GM23248 (cell line): Measurements from ENCODE around the gene DERA. TPM values are rescaled to one million over a fixed set of nuclear protein-coding genes. Genes with fewer than 3 reads are reported as not detected.

Experiments
- DNase-seq: peaks from one replicate; pipeline ENCODE4 v3.0.0-alpha.2; 2015
- H2AFZ ChIP-seq: fragments of 200-600 bp; sonication (generic); 2 replicates; pipeline ENCODE4 v1.6.1; 2016; ENCODE audit warnings: antibody characterized with exemption
- H3F3A ChIP-seq: fragments of 200-600 bp; sonication (generic); 2 replicates; pipeline ENCODE4 v1.6.1; 2016; ENCODE audit warnings: mild to moderate bottlenecking, antibody characterized with exemption, mixed run types; ENCODE audit not compliant: insufficient read depth
- H3K27ac ChIP-seq: fragments of 200-600 bp; sonication (generic); 2 replicates; pipeline ENCODE4 v1.5.1; 2016; ENCODE audit warnings: mild to moderate bottlenecking
- H3K27me3 ChIP-seq: fragments of 200-600 bp; sonication (generic); replicated peaks from 2 replicates; pipeline ENCODE4 v1.6.1; 2016; ENCODE audit warnings: mild to moderate bottlenecking; ENCODE audit not compliant: insufficient read depth
- H3K36me3 ChIP-seq: fragments of 200-600 bp; sonication (generic); 2 replicates; pipeline ENCODE4 v1.6.1; 2016; ENCODE audit warnings: low read depth, mild to moderate bottlenecking
- H3K4me1 ChIP-seq: fragments of 200-600 bp; sonication (generic); 2 replicates; pipeline ENCODE4 v1.6.1; 2016; ENCODE audit warnings: mild to moderate bottlenecking; ENCODE audit not compliant: insufficient read depth
- H3K4me2 ChIP-seq: fragments of 200-600 bp; sonication (generic); one replicate; pipeline ENCODE4 v1.6.1; 2016; ENCODE audit warnings: mild to moderate bottlenecking; ENCODE audit not compliant: unreplicated experiment
- H3K4me3 ChIP-seq: fragments of 200-600 bp; sonication (generic); 2 replicates; pipeline ENCODE4 v1.5.1; 2016; ENCODE audit warnings: mild to moderate bottlenecking
- H3K79me2 ChIP-seq: fragments of 200-600 bp; sonication (generic); 2 replicates; pipeline ENCODE4 v1.6.1; 2016; ENCODE audit warnings: mild to moderate bottlenecking; ENCODE audit not compliant: insufficient read depth
- H3K9ac ChIP-seq: fragments of 200-600 bp; sonication (generic); 2 replicates; pipeline ENCODE4 v1.6.1; 2016; ENCODE audit warnings: mild to moderate bottlenecking
- H3K9me2 ChIP-seq: fragments of 200-600 bp; sonication (generic); 2 replicates; pipeline ENCODE4 v1.6.1; 2016; ENCODE audit warnings: mixed run types, mild to moderate bottlenecking, moderate library complexity; ENCODE audit not compliant: insufficient read depth
- H3K9me3 ChIP-seq: fragments of 200-600 bp; sonication (generic); one replicate; pipeline ENCODE4 v1.6.1; 2017; ENCODE audit warnings: low read depth
- H4K20me1 ChIP-seq: fragments of 200-600 bp; sonication (generic); 2 replicates; pipeline ENCODE4 v1.6.0; 2016; ENCODE audit not compliant: insufficient read depth
- EZH2 ChIP-seq: fragments of 200-600 bp; sonication (generic); IDR thresholded peaks from 2 replicates; pipeline ENCODE4 v1.6.1; 2018; ENCODE audit warnings: antibody characterized with exemption, mild to moderate bottlenecking; ENCODE audit not compliant: insufficient read depth, poor library complexity, severe bottlenecking
- EZH2phosphoT487 ChIP-seq: fragments of 200-600 bp; sonication (generic); IDR thresholded peaks from 2 replicates; pipeline ENCODE4 v1.6.1; 2018; ENCODE audit warnings: antibody characterized with exemption, moderate library complexity, mild to moderate bottlenecking, low read depth; ENCODE audit not compliant: insufficient read depth
- whole genome bisulfite sequencing, 2 experiments: methylation state at CpG; one replicate each; pipeline ENCODE4 v1.1.6; 2015 to 2017; ENCODE audit warnings: low lambda C conversion rate in 2 of 2, low coverage in 1 of 2; ENCODE audit errors: missing lambda C conversion rate in 2 of 2; 5-methylcytosine and 5-hydroxymethylcytosine counted together
- in situ Hi-C: fragments of 300-500 bp; cut with MboI; formaldehyde crosslinking; loops from 2 replicates; pipeline ENCODE4 v1.15.0; 2020
- polyA plus RNA-seq: library from polyadenylated mRNA; unstranded; fragments of >200 nt; fragmentation: Nextera tagmentation; extraction: Ambion mirVana; gene quantifications from 2 replicates; pipeline ENCODE4 v1.2.1, GENCODE V29; 2016
- total RNA-seq: library from RNA; depleted of rRNA; stranded (reverse); fragments of >200 nt; shearing (Covaris generic); gene quantifications from 2 replicates; pipeline ENCODE4 v1.2.3, GENCODE V29; 2014

The DERA gene
- total and polyA plus RNA-seq, 2 experiments from 2014 or later, result 47.3 to 70.5 TPM

GRCh38 chr12:15886372-15887042 is 24.6 kb upstream of the DERA start:
- Histone ChIP-seq H3K36me3 (peaks cover 33% of the 10 kb centered on the region), H4K20me1 (0 out of 2 replicates have a peak, but pooled peaks cover 6% of the 10 kb centered on the region), H3K27ac (no peak overlapping the region), H2AFZ (no peak overlapping the region), H3K27me3 (no peaks in the 10 kb centered on the region), H3K4me3 (0 out of 2 replicates have a peak overlapping the region, but pooled peaks have one; percentile 0), H3K4me2 (peak overlapping the region; percentile 3), H3K4me1 (peaks cover 32% of the 10 kb centered on the region), H3K9me2 (no peaks in the 10 kb centered on the region), H3K9ac (no peak overlapping the region), H3K79me2 (peaks cover 93% of the 10 kb centered on the region), H3F3A (peaks cover 28% of the 10 kb centered on the region), H3K9me3 (no peaks in the 10 kb centered on the region)
- no peak for TF ChIP-seq EZH2phosphoT487
- no peak for TF ChIP-seq EZH2
- in situ Hi-C loops, result no loop called here
- no peak for DNase-seq
- 81 to 82% methylated on average over 7 of the region's 7 CpGs for WGBS, 2 experiments

- DNase-seq, result no peak
- peaks cover 38% of the 10 kb centered on the region for H3K36me3 ChIP-seq
- in situ Hi-C loops, result no loop called here
- H3K27ac ChIP-seq, result no peak overlapping the region
- H3K9ac ChIP-seq, result no peak overlapping the region
- no peak for TF ChIP-seq EZH2phosphoT487
- TF ChIP-seq EZH2, result no peak
- H3F3A ChIP-seq, result peaks cover 28% of the 10 kb centered on the region
- peaks cover 100% of the 10 kb centered on the region for H3K79me2 ChIP-seq
- no peaks in the 10 kb centered on the region for H3K27me3 ChIP-seq
- H3K9me3 ChIP-seq, result no peaks in the 10 kb centered on the region
- H3K4me2 ChIP-seq, result peak overlapping the region; percentile 4
- 93 to 96% methylated on average over 5 of the region's 5 CpGs for WGBS, 2 experiments
- 0 out of 2 replicates have a peak overlapping the region, but pooled peaks have one; percentile 0 for H3K4me3 ChIP-seq
- H2AFZ ChIP-seq, result no peak overlapping the region
- H4K20me1 ChIP-seq, result 0 out of 2 replicates have a peak, but pooled peaks cover 6% of the 10 kb centered on the region
- H3K9me2 ChIP-seq, result no peaks in the 10 kb centered on the region
- peaks cover 32% of the 10 kb centered on the region for H3K4me1 ChIP-seq
Observed at GRCh38 chr12:15887043-15887817, 23.9 kb upstream of the DERA start.

- no peak for TF ChIP-seq EZH2phosphoT487
- no peak for TF ChIP-seq EZH2
- no peak overlapping the region for H3K9ac ChIP-seq
- no peaks in the 10 kb centered on the region for H3K27me3 ChIP-seq
- H4K20me1 ChIP-seq, result no peaks in the 10 kb centered on the region
- no peak overlapping the region for H2AFZ ChIP-seq
- peaks cover 69% of the 10 kb centered on the region for H3K36me3 ChIP-seq
- no peak overlapping the region for H3K27ac ChIP-seq
- peaks cover 95% of the 10 kb centered on the region for H3K79me2 ChIP-seq
- DNase-seq, result no peak
- peaks cover 22% of the 10 kb centered on the region for H3K4me1 ChIP-seq
- H3K4me3 ChIP-seq, result no peak overlapping the region
- WGBS, 2 experiments, result 90% methylated on average over 5 of the region's 5 CpGs
- in situ Hi-C loops, result no loop called here
- no peak overlapping the region for H3K4me2 ChIP-seq
- peaks cover 43% of the 10 kb centered on the region for H3F3A ChIP-seq
- H3K9me3 ChIP-seq, result no peaks in the 10 kb centered on the region
- no peaks in the 10 kb centered on the region for H3K9me2 ChIP-seq
Observed at GRCh38 chr12:15892645-15893259, 18.4 kb upstream of the DERA start.

- Histone ChIP-seq H3K4me2 (no peak overlapping the region), H3K9me3 (no peaks in the 10 kb centered on the region), H3K36me3 (peaks cover 67% of the 10 kb centered on the region), H3K9ac (no peak overlapping the region), H3K4me3 (no peak overlapping the region), H3F3A (peaks cover 46% of the 10 kb centered on the region), H4K20me1 (no peaks in the 10 kb centered on the region), H3K4me1 (peaks cover 20% of the 10 kb centered on the region), H3K79me2 (peaks cover 95% of the 10 kb centered on the region), H3K9me2 (no peaks in the 10 kb centered on the region), H3K27ac (no peak overlapping the region), H2AFZ (no peak overlapping the region), H3K27me3 (no peaks in the 10 kb centered on the region)
- no peak for DNase-seq
- WGBS, 2 experiments, result 98% methylated on average over 3 of the region's 3 CpGs
- TF ChIP-seq EZH2, result no peak
- no peak for TF ChIP-seq EZH2phosphoT487
- in situ Hi-C loops, result no loop called here
Observed at GRCh38 chr12:15893260-15893659, 17.9 kb upstream of the DERA start.
